Endometrial microvascular endothelial cells (primary cell): ENCODE results near the gene SLC35B1. TPM values are rescaled to one million over a fixed set of nuclear protein-coding genes. Genes with fewer than 3 reads are reported as not detected.
"Not testable (repeated sequence)": the region's sequence is repeated elsewhere in the genome, so short reads cannot be mapped to it uniquely, and the experiment has no call there.

Source experiments
- in situ Hi-C: cut with HindIII; loops from 2 replicates; pipeline ENCODE4 v1.10.0; 2017; ENCODE audit warnings: low sequenced_read_pairs, low pct_unique_long_range_greater_than_20kb; ENCODE audit errors: inconsistent ontology term
- total RNA-seq: library from RNA; depleted of rRNA; stranded (reverse); fragments of >200 nt; gene quantifications from one replicate; pipeline ENCODE4 v1.2.3, GENCODE V29; 2015; ENCODE audit errors: inconsistent ontology term

SLC35B1 gene
- total RNA-seq, 1 donor from 2014 or later = 76.1 TPM

- in situ Hi-C loops = no loop called here
Measured at GRCh38 chr17:49738456-49739163, 30.8 kb upstream of the SLC35B1 start.

GRCh38 chr17:49734515-49735490 lies 27.0 kb upstream of the SLC35B1 start:
- in situ Hi-C loops = no loop called here

GRCh38 chr17:49731435-49731831 lies 23.7 kb upstream of the SLC35B1 start:
- in situ Hi-C loops = no loop called here

GRCh38 chr17:49730785-49731434 lies 23.1 kb upstream of the SLC35B1 start:
- in situ Hi-C loops = no loop called here

- in situ Hi-C loops = no loop called here
Measured at GRCh38 chr17:49730078-49730784, 22.5 kb upstream of the SLC35B1 start.

GRCh38 chr17:49729069-49729468 lies 21.3 kb upstream of the SLC35B1 start:
- in situ Hi-C loops = no loop called here

- in situ Hi-C loops = no loop called here
Measured at GRCh38 chr17:49728425-49728824, 20.7 kb upstream of the SLC35B1 start.

- in situ Hi-C loops = no loop called here
Measured at GRCh38 chr17:49727380-49727779, 19.6 kb upstream of the SLC35B1 start.

GRCh38 chr17:49725452-49726130 lies 17.8 kb upstream of the SLC35B1 start:
- in situ Hi-C loops = no loop called here

GRCh38 chr17:49724552-49724951 lies 16.8 kb upstream of the SLC35B1 start:
- in situ Hi-C loops = not testable (repeated sequence)

- in situ Hi-C loops = no loop called here
Measured at GRCh38 chr17:49723423-49723822, 15.7 kb upstream of the SLC35B1 start.

GRCh38 chr17:49722066-49722465 lies 14.3 kb upstream of the SLC35B1 start:
- in situ Hi-C loops = no loop called here

GRCh38 chr17:49717371-49717861 lies 9.7 kb upstream of the SLC35B1 start:
- in situ Hi-C loops = no loop called here

- in situ Hi-C loops = no loop called here
Measured at GRCh38 chr17:49716668-49717364, 9.1 kb upstream of the SLC35B1 start.

- in situ Hi-C loops = no loop called here
Measured at GRCh38 chr17:49715717-49716279, 8.0 kb upstream of the SLC35B1 start.

- in situ Hi-C loops = no loop called here
Measured at GRCh38 chr17:49715216-49715615, 7.5 kb upstream of the SLC35B1 start.

GRCh38 chr17:49708515-49709183 lies 885 bp upstream of the SLC35B1 start:
- in situ Hi-C loops = no loop called here
